Caki2 (cell line): Measurements from ENCODE around the gene STRA8. TPM values are rescaled to one million over a fixed set of nuclear protein-coding genes. Genes with fewer than 3 reads are reported as not detected.
"Not testable (repeated sequence)": the region's sequence is repeated elsewhere in the genome, so short reads cannot be mapped to it uniquely, and the experiment has no call there.

ENCODE experiments used
- DNase-seq: peaks from one replicate; pipeline ENCODE4 v3.0.0-alpha.2; 2015; ENCODE audit warnings: low read depth
- in situ Hi-C: cut with HindIII; loops from 2 replicates; pipeline ENCODE4 v1.10.0; 2016; ENCODE audit warnings: low sequenced_read_pairs, low pct_unique_long_range_greater_than_20kb, mixed read lengths
- total RNA-seq: library from RNA; depleted of rRNA; stranded (reverse); fragments of >200 nt; shearing (Covaris generic); gene quantifications from 2 replicates; pipeline ENCODE4 v1.2.3, GENCODE V29; 2014; ENCODE audit warnings: low replicate concordance

STRA8 gene
- total RNA-seq, 1 experiment from 2014 or later: not detected

GRCh38 chr7:135200821-135201331 is 32.8 kb upstream of the STRA8 start:
- no peak for DNase-seq
- in situ Hi-C loops: no loop called here

- in situ Hi-C loops: no loop called here
- DNase-seq: no peak
Observed at GRCh38 chr7:135201350-135201749, 32.3 kb upstream of the STRA8 start.

GRCh38 chr7:135204341-135204749 is 29.3 kb upstream of the STRA8 start:
- DNase-seq: no peak
- in situ Hi-C loops: no loop called here

- DNase-seq: no peak
- in situ Hi-C loops: no loop called here
Observed at GRCh38 chr7:135204876-135205275, 28.8 kb upstream of the STRA8 start.

- in situ Hi-C loops: no loop called here
- DNase-seq: no peak
Observed at GRCh38 chr7:135205850-135206249, 27.8 kb upstream of the STRA8 start.

GRCh38 chr7:135206941-135207391 is 26.7 kb upstream of the STRA8 start:
- DNase-seq: no peak
- in situ Hi-C loops: no loop called here

GRCh38 chr7:135207406-135208101 is 26.1 kb upstream of the STRA8 start:
- in situ Hi-C loops: no loop called here
- no peak for DNase-seq

- peak; percentile 40 for DNase-seq
Observed at GRCh38 chr7:135208102-135208793, 25.4 kb upstream of the STRA8 start.

GRCh38 chr7:135209225-135209834 is 24.3 kb upstream of the STRA8 start:
- in situ Hi-C loops: no loop called here
- no peak for DNase-seq

More at GRCh38 chr7:135208102-135208793, 25.4 kb upstream of the STRA8 start:
- in situ Hi-C loops: no loop called here

GRCh38 chr7:135210888-135211178 is 22.8 kb upstream of the STRA8 start:
- in situ Hi-C loops: no loop called here
- DNase-seq: peak; percentile 25

GRCh38 chr7:135211179-135211945 is 22.3 kb upstream of the STRA8 start, which contains the start of gene WDR91:
Gene WDR91 (minus strand): TSS chr7:135211526. CDS start chr7:135211502, 24 bp downstream.
- in situ Hi-C loops: no loop called here
- peak; percentile 79 for DNase-seq

GRCh38 chr7:135211946-135212685 is 21.5 kb upstream of the STRA8 start:
- in situ Hi-C loops, DNase-seq: not testable (repeated sequence)

- in situ Hi-C loops: no loop called here
- no peak for DNase-seq
Observed at GRCh38 chr7:135213831-135214230, 19.8 kb upstream of the STRA8 start.

GRCh38 chr7:135215180-135215579 is 18.5 kb upstream of the STRA8 start:
- in situ Hi-C loops: no loop called here
- DNase-seq: no peak

- in situ Hi-C loops: no loop called here
- DNase-seq: no peak
Observed at GRCh38 chr7:135215698-135216097, 17.9 kb upstream of the STRA8 start.

- peak; percentile 64 for DNase-seq
- in situ Hi-C loops: no loop called here
Observed at GRCh38 chr7:135217645-135218509, 15.8 kb upstream of the STRA8 start.

- in situ Hi-C loops: no loop called here
- DNase-seq: no peak
Observed at GRCh38 chr7:135224027-135224426, 9.6 kb upstream of the STRA8 start.
